ENCODE data around the gene PTPRJ.

Gene PTPRJ

DNA sequence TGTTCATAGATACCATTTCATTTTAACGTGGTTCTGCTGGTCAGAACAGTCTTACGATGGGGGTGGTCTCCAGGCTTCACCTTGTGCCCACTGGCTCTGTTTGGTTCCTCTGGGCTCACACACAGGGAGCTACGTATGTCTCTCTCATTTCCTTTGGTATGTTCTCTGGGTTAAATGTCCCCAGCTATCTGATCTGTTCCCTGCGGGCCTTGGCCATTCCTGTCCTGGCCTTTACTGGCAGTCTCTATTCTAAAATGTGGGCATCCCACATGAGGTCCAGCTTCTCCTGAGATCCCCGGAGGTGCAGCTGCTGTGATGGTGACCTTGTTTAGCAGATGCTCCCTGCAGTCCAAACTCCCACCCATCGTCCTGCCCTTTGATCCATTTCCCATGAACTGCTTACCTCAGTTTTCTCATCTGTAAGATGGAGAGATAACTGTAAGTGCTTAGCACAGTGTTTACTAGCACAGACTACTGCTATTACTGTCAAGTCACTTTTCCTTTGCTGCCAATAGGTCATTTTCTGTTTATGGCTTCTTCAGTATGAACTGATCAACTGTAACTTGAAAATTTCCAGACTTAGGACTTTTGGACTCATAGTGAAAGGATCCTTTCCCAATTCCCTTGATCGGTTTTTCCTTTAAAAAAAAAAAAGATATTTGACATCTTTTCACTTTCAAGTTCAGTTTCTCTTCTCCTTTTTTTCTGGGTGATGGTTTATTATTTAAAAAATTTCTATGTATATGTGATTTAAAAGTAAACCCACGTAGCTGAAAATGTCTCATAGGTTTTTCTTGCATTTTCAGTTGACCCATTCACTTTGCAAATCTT, 92.9 kb downstream of the PTPRJ start:
- no peaks in the 10 kb centered on the region for H3K9me3 ChIP-seq (ENCODE audit: control insufficient read depth, insufficient read depth, low read length)
- no peaks in the 10 kb centered on the region for H3K36me3 ChIP-seq (ENCODE audit: control insufficient read depth, low read length)
- no peak overlapping the region for H3K27ac ChIP-seq (ENCODE audit: low read depth, low read length)
- H3F3A ChIP-seq (ENCODE audit: control insufficient read depth, insufficient read depth): no peaks in the 10 kb centered on the region
- peaks cover 18% of the 10 kb centered on the region for H3K4me1 ChIP-seq (ENCODE audit: control insufficient read depth, low read length)
- H4K20me1 ChIP-seq (ENCODE audit: control insufficient read depth, insufficient read depth, low read depth, low read length): no peaks in the 10 kb centered on the region
- H3K4me2 ChIP-seq (ENCODE audit: low read length): no peak overlapping the region
- no peak overlapping the region for H3K4me3 ChIP-seq (ENCODE audit: low read length)
- no peaks in the 10 kb centered on the region for H3K79me2 ChIP-seq (ENCODE audit: control insufficient read depth, low read length)
- no peaks in the 10 kb centered on the region for H3K27me3 ChIP-seq (ENCODE audit: control insufficient read depth, low read length)
- no peaks in the 10 kb centered on the region for H3K9me2 ChIP-seq (replicated peaks; ENCODE audit: control insufficient read depth, low read length)
- TF ChIP-seq CTCF (IDR thresholded peaks at IDR 0.05; ENCODE audit: low read depth, low read length, poor library complexity, severe bottlenecking): no peak

GRCh38 chr11:48074425-48075181, 94.2 kb downstream of the PTPRJ start:
- Histone ChIP-seq H3K27me3 (ENCODE audit: control insufficient read depth, low read length) (no peaks in the 10 kb centered on the region), H3K9me3 (ENCODE audit: control insufficient read depth, insufficient read depth, low read length) (no peaks in the 10 kb centered on the region), H3K4me2 (ENCODE audit: low read length) (peak overlapping the region; percentile 9; the same call in 1 of the 2 replicates), H3K4me1 (ENCODE audit: control insufficient read depth, low read length) (peaks cover 18% of the 10 kb centered on the region), H3K27ac (ENCODE audit: low read depth, low read length) (no peak overlapping the region), H3F3A (ENCODE audit: control insufficient read depth, insufficient read depth) (no peaks in the 10 kb centered on the region), H3K9me2 (replicated peaks; ENCODE audit: control insufficient read depth, low read length) (no peaks in the 10 kb centered on the region), H3K79me2 (ENCODE audit: control insufficient read depth, low read length) (no peaks in the 10 kb centered on the region), H3K4me3 (ENCODE audit: low read length) (no peak overlapping the region), H4K20me1 (ENCODE audit: control insufficient read depth, insufficient read depth, low read depth, low read length) (no peaks in the 10 kb centered on the region), H3K36me3 (ENCODE audit: control insufficient read depth, low read length) (no peaks in the 10 kb centered on the region)
- no peak for TF ChIP-seq EZH2phosphoT487 (IDR thresholded peaks at IDR 0.05; ENCODE audit: borderline replicate concordance, low read length)
- TF ChIP-seq CTCF (IDR thresholded peaks at IDR 0.05; ENCODE audit: low read depth, low read length, poor library complexity, severe bottlenecking): no peak

DNA sequence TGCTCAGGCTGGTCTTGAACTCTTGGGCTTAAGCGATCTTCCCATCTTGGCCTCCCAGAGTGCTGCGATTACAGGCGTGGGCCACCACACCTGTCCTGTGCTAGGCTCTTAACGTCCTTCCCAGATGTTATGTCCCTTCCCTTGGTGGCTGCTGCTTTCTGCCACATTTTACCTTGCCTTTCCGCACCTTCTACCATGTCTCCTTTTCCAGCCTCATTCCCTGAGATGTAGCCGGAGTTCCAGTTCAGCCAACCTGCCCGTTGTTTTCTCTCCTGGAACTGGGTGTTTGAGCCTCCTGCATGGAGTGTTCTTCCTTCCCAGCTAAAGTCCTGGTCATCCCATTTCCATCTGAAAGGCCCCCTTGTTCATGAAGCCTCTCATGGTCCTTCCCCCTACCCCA, 95.3 kb downstream of the PTPRJ start:
- Histone ChIP-seq H3K27ac (ENCODE audit: low read depth, low read length) (no peak overlapping the region), H4K20me1 (ENCODE audit: control insufficient read depth, insufficient read depth, low read depth, low read length) (no peaks in the 10 kb centered on the region), H3K9me3 (ENCODE audit: control insufficient read depth, insufficient read depth, low read length) (no peaks in the 10 kb centered on the region), H3K36me3 (ENCODE audit: control insufficient read depth, low read length) (no peaks in the 10 kb centered on the region), H3K4me2 (ENCODE audit: low read length) (no peak overlapping the region), H3F3A (ENCODE audit: control insufficient read depth, insufficient read depth) (no peaks in the 10 kb centered on the region), H3K27me3 (ENCODE audit: control insufficient read depth, low read length) (no peaks in the 10 kb centered on the region), H3K9me2 (replicated peaks; ENCODE audit: control insufficient read depth, low read length) (no peaks in the 10 kb centered on the region), H3K79me2 (ENCODE audit: control insufficient read depth, low read length) (no peaks in the 10 kb centered on the region), H3K4me1 (ENCODE audit: control insufficient read depth, low read length) (peaks cover 18% of the 10 kb centered on the region), H3K4me3 (ENCODE audit: low read length) (no peak overlapping the region)
- TF ChIP-seq EZH2phosphoT487 (IDR thresholded peaks at IDR 0.05; ENCODE audit: borderline replicate concordance, low read length) (no peak), CTCF (IDR thresholded peaks at IDR 0.05; ENCODE audit: low read depth, low read length, poor library complexity, severe bottlenecking) (no peak)
